Muscle layer of colon (tissue), 2 donors: ENCODE results near the gene CLUH.

ENCODE experiments used
- H3K27ac ChIP-seq: one replicate; pipeline ENCODE4 v1.7.0; 2013; ENCODE audit warnings: low read depth, mild to moderate bottlenecking, low read length, moderate library complexity
- H3K27me3 ChIP-seq, 2 donors: one replicate each; pipeline ENCODE4 v1.7.0; 2013; ENCODE audit warnings: low read length in 2 of 2, mild to moderate bottlenecking in 2 of 2; ENCODE audit not compliant: insufficient read depth in 2 of 2, control insufficient read depth in 1 of 2
- H3K36me3 ChIP-seq: one replicate; pipeline ENCODE4 v1.7.0; 2013; ENCODE audit warnings: mild to moderate bottlenecking, low read length; ENCODE audit not compliant: insufficient read depth
- H3K4me1 ChIP-seq: one replicate; pipeline ENCODE4 v1.7.0; 2013; ENCODE audit warnings: mild to moderate bottlenecking, low read length; ENCODE audit not compliant: insufficient read depth
- H3K4me3 ChIP-seq, 2 donors: one replicate each; pipeline ENCODE4 v1.7.0; 2013; ENCODE audit warnings: low read length in 2 of 2, low read depth in 1 of 2, mild to moderate bottlenecking in 1 of 2, moderate library complexity in 1 of 2
- H3K9ac ChIP-seq: one replicate; pipeline ENCODE4 v1.7.0; 2013; ENCODE audit warnings: low read length
- H3K9me3 ChIP-seq: one replicate; pipeline ENCODE4 v1.7.0; 2013; ENCODE audit warnings: mild to moderate bottlenecking, low read length
- donor health status: abdominal sarcoma.
- donor health status: Adenocarcinoma of cecum.

Gene CLUH

GRCh38 chr17:2690165-2691068 lies 21.1 kb downstream of the CLUH start:
- H3K9me3 ChIP-seq, result no peaks in the 10 kb centered on the region
- no peaks in the 10 kb centered on the region for H3K27me3 ChIP-seq
- H3K36me3 ChIP-seq, result peaks cover 29% of the 10 kb centered on the region
- no peak overlapping the region for H3K9ac ChIP-seq
- H3K4me3 ChIP-seq, result no peak overlapping the region
- peaks cover 20% of the 10 kb centered on the region for H3K4me1 ChIP-seq
- no peak overlapping the region for H3K27ac ChIP-seq

- peaks cover 31% of the 10 kb centered on the region for H3K36me3 ChIP-seq
- no peak overlapping the region for H3K4me3 ChIP-seq
- no peaks in the 10 kb centered on the region for H3K27me3 ChIP-seq
- H3K9ac ChIP-seq, result no peak overlapping the region
- peaks cover 20% of the 10 kb centered on the region for H3K4me1 ChIP-seq
- H3K9me3 ChIP-seq, result no peaks in the 10 kb centered on the region
- H3K27ac ChIP-seq, result no peak overlapping the region
These were observed 22.0 kb downstream of the CLUH start for GRCh38 chr17:2689411-2690164.

- Histone ChIP-seq H3K36me3 (peaks cover 33% of the 10 kb centered on the region), H3K9me3 (no peaks in the 10 kb centered on the region), H3K4me1 (peaks cover 27% of the 10 kb centered on the region), H3K9ac (no peak overlapping the region), H3K27me3 (no peaks in the 10 kb centered on the region), H3K27ac (no peak overlapping the region), H3K4me3 (no peak overlapping the region)
These were observed 22.9 kb downstream of the CLUH start for GRCh38 chr17:2688351-2689342.

- Histone ChIP-seq H3K4me1 (peaks cover 27% of the 10 kb centered on the region), H3K27ac (peak overlapping the region; percentile 35), H3K27me3 (no peaks in the 10 kb centered on the region), H3K9ac (no peak overlapping the region), H3K36me3 (peaks cover 40% of the 10 kb centered on the region), H3K4me3 (no peak overlapping the region), H3K9me3 (no peaks in the 10 kb centered on the region)
These were observed 24.5 kb downstream of the CLUH start for GRCh38 chr17:2687074-2687418.

GRCh38 chr17:2685696-2686095 lies 25.9 kb downstream of the CLUH start:
- Histone ChIP-seq H3K36me3 (peaks cover 53% of the 10 kb centered on the region), H3K27me3 (no peaks in the 10 kb centered on the region), H3K9ac (no peak overlapping the region), H3K4me3 (no peak overlapping the region), H3K4me1 (peaks cover 27% of the 10 kb centered on the region), H3K27ac (no peak overlapping the region), H3K9me3 (no peaks in the 10 kb centered on the region)

- no peak overlapping the region for H3K4me3 ChIP-seq
- H3K36me3 ChIP-seq, result peaks cover 63% of the 10 kb centered on the region
- peaks cover 27% of the 10 kb centered on the region for H3K4me1 ChIP-seq
- H3K27me3 ChIP-seq, result no peaks in the 10 kb centered on the region
- no peak overlapping the region for H3K27ac ChIP-seq
- H3K9ac ChIP-seq, result no peak overlapping the region
- no peaks in the 10 kb centered on the region for H3K9me3 ChIP-seq
These were observed 27.0 kb downstream of the CLUH start for GRCh38 chr17:2684549-2684948.

GRCh38 chr17:2683912-2684311 lies 27.7 kb downstream of the CLUH start:
- H3K9me3 ChIP-seq, result no peaks in the 10 kb centered on the region
- H3K36me3 ChIP-seq, result peaks cover 57% of the 10 kb centered on the region
- no peak overlapping the region for H3K4me3 ChIP-seq
- H3K27me3 ChIP-seq, result no peaks in the 10 kb centered on the region
- peaks cover 27% of the 10 kb centered on the region for H3K4me1 ChIP-seq
- no peak overlapping the region for H3K27ac ChIP-seq
- no peak overlapping the region for H3K9ac ChIP-seq

GRCh38 chr17:2682176-2682938 lies 29.2 kb downstream of the CLUH start:
- no peak overlapping the region for H3K27ac ChIP-seq
- H3K4me3 ChIP-seq, result no peak overlapping the region
- no peak overlapping the region for H3K9ac ChIP-seq
- H3K4me1 ChIP-seq, result peaks cover 21% of the 10 kb centered on the region
- H3K36me3 ChIP-seq, result peaks cover 58% of the 10 kb centered on the region
- H3K27me3 ChIP-seq, result no peaks in the 10 kb centered on the region
- H3K9me3 ChIP-seq, result no peaks in the 10 kb centered on the region

- Histone ChIP-seq H3K4me3 (no peak overlapping the region), H3K27me3 (no peaks in the 10 kb centered on the region), H3K36me3 (peaks cover 58% of the 10 kb centered on the region), H3K4me1 (peaks cover 14% of the 10 kb centered on the region), H3K9me3 (no peaks in the 10 kb centered on the region), H3K27ac (no peak overlapping the region), H3K9ac (no peak overlapping the region)
These were observed 29.9 kb downstream of the CLUH start for GRCh38 chr17:2681650-2682049.

- no peaks in the 10 kb centered on the region for H3K27me3 ChIP-seq
- no peak overlapping the region for H3K27ac ChIP-seq
- H3K4me1 ChIP-seq, result peaks cover 7% of the 10 kb centered on the region
- H3K36me3 ChIP-seq, result peaks cover 58% of the 10 kb centered on the region
- H3K9ac ChIP-seq, result no peak overlapping the region
- H3K9me3 ChIP-seq, result no peaks in the 10 kb centered on the region
- no peak overlapping the region for H3K4me3 ChIP-seq
These were observed 30.6 kb downstream of the CLUH start for GRCh38 chr17:2680961-2681360.
